Heart right ventricle (tissue), 16 donors: ENCODE results near the gene PDE6A. TPM values are rescaled to one million over a fixed set of nuclear protein-coding genes. Genes with fewer than 3 reads are reported as not detected.

Experiments
- ATAC-seq, 8 donors: fragments of 200-7000 bp; cut with Tn5 transposase; one replicate each; pipeline ENCODE4 v1.9.1; 2020; ENCODE audit warnings: mild to moderate bottlenecking in 8 of 8, moderate library complexity in 8 of 8, moderate number of reproducible peaks in 1 of 8
- DNase-seq, 2 donors: peaks; one replicate each; pipeline ENCODE4 v3.0.0-alpha.2; 2020
- H3K27ac ChIP-seq, 10 donors: fragments of 200-600 bp; sonication (generic) in 2 of 10; one replicate each; pipeline versions ENCODE4 v1.5.0 to v1.8.0; 2020 to 2022; ENCODE audit warnings: mild to moderate bottlenecking in 3 of 10
- H3K27me3 ChIP-seq, 7 donors: fragments of 200-600 bp; one replicate each; pipeline ENCODE4 v1.8.0; 2021 to 2022; ENCODE audit warnings: mild to moderate bottlenecking in 2 of 7
- H3K36me3 ChIP-seq, 9 donors: fragments of 200-600 bp; sonication (generic) in 1 of 9; one replicate each; pipeline versions ENCODE4 v1.5.0 to v1.8.0; 2020 to 2022; ENCODE audit warnings: mild to moderate bottlenecking in 2 of 9
- H3K4me1 ChIP-seq, 9 donors: fragments of 200-600 bp; sonication (generic) in 1 of 9; one replicate each; pipeline versions ENCODE4 v1.5.0 to v1.8.0; 2020 to 2022; ENCODE audit warnings: mild to moderate bottlenecking in 4 of 9
- H3K4me3 ChIP-seq, 10 donors: fragments of 200-600 bp; sonication (generic) in 2 of 10; one replicate each; pipeline versions ENCODE4 v1.5.0 to v1.8.0; 2020 to 2022; ENCODE audit warnings: mild to moderate bottlenecking in 7 of 10, moderate library complexity in 2 of 10
- H3K9me3 ChIP-seq, 11 donors: fragments of 200-600 bp in 10 of 11; sonication (generic) in 2 of 11; one replicate each; pipeline versions ENCODE4 v1.5.0 to v1.8.0; 2013 to 2022; ENCODE audit warnings: mild to moderate bottlenecking in 2 of 11, control low read depth in 1 of 11, moderate library complexity in 1 of 11
- WGBS, 2 donors: extraction: QIAGEN DNeasy Blood & Tissue Kit; methylation state at CpG; one replicate each; pipeline ENCODE4 v1.1.7; 2013; ENCODE audit warnings: inconsistent platforms in 1 of 2; 5-methylcytosine and 5-hydroxymethylcytosine counted together
- intact Hi-C, 10 donors: fragments of 100-400 bp; cut with DNase I; formaldehyde crosslinking; loops; one replicate each; pipeline versions ENCODE4 v1.11.1 to v1.14.2; 2022
- polyA plus RNA-seq, 2 donors: library from polyadenylated mRNA; stranded (reverse); fragments of 200-250 nt; gene quantifications; one replicate each; pipeline ENCODE4 v1.2.3, GENCODE V29; 2013
- total RNA-seq, 10 donors: library from RNA; stranded (reverse); fragmentation: NEBNext Ultra II Directional in 3 of 10; extraction: Animal tissue kit (Norgen Biotek cat#: 25700) in 3 of 10; gene quantifications; one replicate each; pipeline versions ENCODE4 v1.2.1 to v1.2.4, GENCODE V29; 2021 to 2023
- TF ChIP-seq, protein P1 (sequence below), 9 donors: fragments of 200-600 bp; sonication (generic) in 2 of 9; IDR thresholded peaks; one replicate each; pipeline versions ENCODE4 v1.5.0 to v1.8.0; 2021 to 2022; ENCODE audit warnings: antibody characterized with exemption in 9 of 9, mild to moderate bottlenecking in 5 of 9, moderate library complexity in 1 of 9
- donor health status: Arrhythmogenic right ventricular cardiomyopathy.
- donor health status: ischemic (EF 13 %, LVEDD 7.1; RV severe dilation, severe dysfunction).
- donor health status: healthy with polysubstance abuse.
- donor health status: DM: no; HTN: yes; CAD: no.
- donor health status: DM: no; HTN: no; CAD: no.
- donor health status: ischemic (EF 25% LVEDD 6.9; RV normal size, moderate dysfunction).
- donor health status: ischemic (EF 25% LVEDD 5.7; RV mildly dilated, moderate dysfunction).
- donor health status: healthy.
- donor health status: DM: yes; HTN: yes; CAD: no.
- donor health status: Ischemic cardiomyopathy.
- donor health status: ischemic (EF 35%, LVEDD 5.7; RV mildly dilated, moderate dysfunction).
- donor health status: nonischemic (EF 11% LVEDD 7.7; RV severe dilation, severe dysfunction).
- donor health status: DM: yes; HTN: yes; CAD: no.
- donor health status: PGD.
- donor health status: ischemic (EF 29% LVEDD 5.4; RV normal size, mild dysfunction).
- donor health status: nonischemic (EF 23%, LVEDD 6.1; RV moderate dilation, normal function).

The PDE6A gene
- total and polyA plus RNA-seq, 12 donors, result 0.06 to 0.28 (median 0.17) TPM; not detected in 5

DNA sequence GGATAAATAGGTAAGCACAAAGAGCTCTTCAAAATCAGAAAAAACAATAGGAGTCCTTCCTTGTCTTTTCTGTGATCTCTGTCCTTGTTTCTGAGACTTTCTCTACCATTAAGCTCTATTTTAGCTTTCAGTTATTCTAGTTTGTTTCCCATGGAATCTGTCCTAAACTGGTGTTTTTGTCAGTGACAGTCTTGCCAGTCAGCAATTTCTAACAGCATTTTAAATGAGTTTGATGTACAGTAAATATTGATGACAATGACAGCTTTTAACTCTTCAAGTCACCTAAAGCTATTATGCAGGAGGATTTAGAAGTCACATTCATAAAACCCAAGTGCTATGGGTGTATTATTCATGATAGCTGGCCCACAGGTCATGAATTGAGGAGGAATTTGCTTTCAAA is 37.9 kb upstream of the PDE6A start:
- Histone ChIP-seq H3K9me3 (no peaks in the 10 kb centered on the region), H3K27me3 (no peaks in the 10 kb centered on the region), H3K4me3 (no peak overlapping the region), H3K4me1 (no peaks in the 10 kb centered on the region), H3K36me3 (peaks cover 0 to 63% (median 12%) of the 10 kb centered on the region in 9 donors), H3K27ac (no peak overlapping the region)
- intact Hi-C loops, result loop anchor here in 2 of 10 donors (10.0 kb wide), 1 partner anchor 148 kb away; no protein-coding TSS in a partner anchor
- TF ChIP-seq, protein P1, sequence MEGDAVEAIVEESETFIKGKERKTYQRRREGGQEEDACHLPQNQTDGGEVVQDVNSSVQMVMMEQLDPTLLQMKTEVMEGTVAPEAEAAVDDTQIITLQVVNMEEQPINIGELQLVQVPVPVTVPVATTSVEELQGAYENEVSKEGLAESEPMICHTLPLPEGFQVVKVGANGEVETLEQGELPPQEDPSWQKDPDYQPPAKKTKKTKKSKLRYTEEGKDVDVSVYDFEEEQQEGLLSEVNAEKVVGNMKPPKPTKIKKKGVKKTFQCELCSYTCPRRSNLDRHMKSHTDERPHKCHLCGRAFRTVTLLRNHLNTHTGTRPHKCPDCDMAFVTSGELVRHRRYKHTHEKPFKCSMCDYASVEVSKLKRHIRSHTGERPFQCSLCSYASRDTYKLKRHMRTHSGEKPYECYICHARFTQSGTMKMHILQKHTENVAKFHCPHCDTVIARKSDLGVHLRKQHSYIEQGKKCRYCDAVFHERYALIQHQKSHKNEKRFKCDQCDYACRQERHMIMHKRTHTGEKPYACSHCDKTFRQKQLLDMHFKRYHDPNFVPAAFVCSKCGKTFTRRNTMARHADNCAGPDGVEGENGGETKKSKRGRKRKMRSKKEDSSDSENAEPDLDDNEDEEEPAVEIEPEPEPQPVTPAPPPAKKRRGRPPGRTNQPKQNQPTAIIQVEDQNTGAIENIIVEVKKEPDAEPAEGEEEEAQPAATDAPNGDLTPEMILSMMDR (IDR thresholded peaks at IDR 0.05), result no peak
- DNase-seq (no peak), ATAC-seq (no peak)

- Histone ChIP-seq H3K27me3 (no peaks in the 10 kb centered on the region), H3K27ac (no peak overlapping the region), H3K4me1 (no peaks in the 10 kb centered on the region), H3K9me3 (no peaks in the 10 kb centered on the region), H3K4me3 (no peak overlapping the region), H3K36me3 (peaks cover 0 to 64% (median 12%) of the 10 kb centered on the region in 9 donors)
- TF ChIP-seq, protein P1 (IDR thresholded peaks at IDR 0.05), result no peak
- intact Hi-C loops, result loop anchor here in 2 of 10 donors (10.0 kb wide), 1 partner anchor 146 kb away; no protein-coding TSS in a partner anchor
- 89 to 92% methylated on average over 3 of the region's 3 CpGs for WGBS, 2 donors
- no peak for ATAC-seq
- DNase-seq, result no peak
Observed at GRCh38 chr5:149981206-149981605, 36.6 kb upstream of the PDE6A start.

DNA sequence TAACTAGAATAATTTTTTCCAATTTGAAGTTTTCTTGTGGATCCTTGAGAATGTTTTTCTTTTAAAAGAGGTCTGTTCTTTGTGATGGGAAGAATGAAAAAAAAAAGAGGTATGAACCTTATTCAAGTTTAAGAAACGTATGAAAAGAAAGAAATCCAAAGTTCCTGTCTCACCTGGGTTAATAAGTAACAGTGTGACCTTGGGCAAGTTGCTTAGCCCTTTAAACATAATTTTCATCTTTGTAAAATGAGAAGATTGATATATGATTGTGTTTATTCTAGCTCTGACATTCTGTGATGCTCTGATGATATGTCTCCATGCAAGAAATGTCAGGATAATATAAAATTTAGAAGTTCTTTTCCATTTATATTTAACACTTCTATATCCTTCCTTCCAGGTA is 35.3 kb upstream of the PDE6A start:
- Histone ChIP-seq H3K4me3 (no peak overlapping the region), H3K9me3 (no peaks in the 10 kb centered on the region), H3K36me3 (peaks cover 0 to 64% (median 12%) of the 10 kb centered on the region in 9 donors), H3K27me3 (no peaks in the 10 kb centered on the region), H3K4me1 (no peaks in the 10 kb centered on the region), H3K27ac (no peak overlapping the region)
- TF ChIP-seq, protein P1 (IDR thresholded peaks at IDR 0.05), result no peak
- intact Hi-C loops, result loop anchor here in 2 of 10 donors (10.0 kb wide), 1 partner anchor 145 kb away; no protein-coding TSS in a partner anchor
- no peak for ATAC-seq
- no peak for DNase-seq
- WGBS, 2 donors, result 95 to 97% methylated on average over 1 of the region's 1 CpG

DNA sequence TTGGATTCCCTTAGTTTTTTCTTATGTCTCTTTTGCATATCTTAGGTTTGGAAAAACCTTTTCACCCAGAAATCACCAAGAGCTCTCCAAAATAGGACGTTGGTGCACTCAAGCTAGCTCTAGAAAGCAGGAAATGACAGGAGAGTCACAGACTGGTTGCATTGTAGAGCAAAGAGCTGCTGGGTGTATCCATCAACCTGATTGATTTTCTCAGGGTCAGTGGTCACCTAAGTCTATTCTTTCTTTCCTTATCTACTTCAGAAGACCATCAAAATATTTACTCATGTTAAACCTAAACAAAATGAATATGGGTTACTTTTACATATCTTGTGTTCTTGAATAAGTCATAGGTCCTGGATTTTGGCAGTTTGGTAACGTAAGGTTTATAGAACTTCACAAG is 30.8 kb upstream of the PDE6A start:
- H3K36me3 ChIP-seq, result peaks cover 0 to 30% (median 11%) of the 10 kb centered on the region in 9 donors
- H3K27me3 ChIP-seq, result no peaks in the 10 kb centered on the region
- TF ChIP-seq, protein P1 (IDR thresholded peaks at IDR 0.05), result no peak
- DNase-seq (no peak), ATAC-seq (no peak)
- 60 to 72% methylated on average over 2 of the region's 2 CpGs for WGBS, 2 donors
- H3K4me1 ChIP-seq, result no peaks in the 10 kb centered on the region
- no peak overlapping the region for H3K27ac ChIP-seq
- H3K9me3 ChIP-seq, result no peaks in the 10 kb centered on the region
- H3K4me3 ChIP-seq, result no peak overlapping the region
- intact Hi-C loops, result no loop called here
